IMR-90 (cell line): ENCODE measurements around the gene AKAP13.

ENCODE experiments used
- ELK1 ChIP-seq: fragments of 150-350 bp; IDR thresholded peaks from 2 replicates; pipeline ENCODE4 v1.6.1; 2016; ENCODE audit warnings: low read depth, mild to moderate bottlenecking, low read length, moderate library complexity, borderline replicate concordance
- MAFK ChIP-seq: IDR thresholded peaks from 2 replicates; pipeline ENCODE4 v1.6.1; 2012; ENCODE audit warnings: low read depth, low read length, improper control_type of control experiment
- TF ChIP-seq, protein P1 (sequence below): conservative IDR thresholded peaks from 2 replicates; pipeline ENCODE4 v1.5.1; 2012; ENCODE audit warnings: mild to moderate bottlenecking, low read depth, low read length, improper control_type of control experiment

- TF ChIP-seq MAFK (no peak), ELK1 (no peak)
- TF ChIP-seq, protein P1, sequence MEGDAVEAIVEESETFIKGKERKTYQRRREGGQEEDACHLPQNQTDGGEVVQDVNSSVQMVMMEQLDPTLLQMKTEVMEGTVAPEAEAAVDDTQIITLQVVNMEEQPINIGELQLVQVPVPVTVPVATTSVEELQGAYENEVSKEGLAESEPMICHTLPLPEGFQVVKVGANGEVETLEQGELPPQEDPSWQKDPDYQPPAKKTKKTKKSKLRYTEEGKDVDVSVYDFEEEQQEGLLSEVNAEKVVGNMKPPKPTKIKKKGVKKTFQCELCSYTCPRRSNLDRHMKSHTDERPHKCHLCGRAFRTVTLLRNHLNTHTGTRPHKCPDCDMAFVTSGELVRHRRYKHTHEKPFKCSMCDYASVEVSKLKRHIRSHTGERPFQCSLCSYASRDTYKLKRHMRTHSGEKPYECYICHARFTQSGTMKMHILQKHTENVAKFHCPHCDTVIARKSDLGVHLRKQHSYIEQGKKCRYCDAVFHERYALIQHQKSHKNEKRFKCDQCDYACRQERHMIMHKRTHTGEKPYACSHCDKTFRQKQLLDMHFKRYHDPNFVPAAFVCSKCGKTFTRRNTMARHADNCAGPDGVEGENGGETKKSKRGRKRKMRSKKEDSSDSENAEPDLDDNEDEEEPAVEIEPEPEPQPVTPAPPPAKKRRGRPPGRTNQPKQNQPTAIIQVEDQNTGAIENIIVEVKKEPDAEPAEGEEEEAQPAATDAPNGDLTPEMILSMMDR: no peak
Measured at GRCh38 chr15:85570336-85570735, 189.9 kb downstream of the AKAP13 start.
